Measurements from ENCODE around the gene RNF168.
"Not testable (repeated sequence)": the region's sequence is repeated elsewhere in the genome, so short reads cannot be mapped to it uniquely, and the experiment has no call there.

RNF168 gene

DNA sequence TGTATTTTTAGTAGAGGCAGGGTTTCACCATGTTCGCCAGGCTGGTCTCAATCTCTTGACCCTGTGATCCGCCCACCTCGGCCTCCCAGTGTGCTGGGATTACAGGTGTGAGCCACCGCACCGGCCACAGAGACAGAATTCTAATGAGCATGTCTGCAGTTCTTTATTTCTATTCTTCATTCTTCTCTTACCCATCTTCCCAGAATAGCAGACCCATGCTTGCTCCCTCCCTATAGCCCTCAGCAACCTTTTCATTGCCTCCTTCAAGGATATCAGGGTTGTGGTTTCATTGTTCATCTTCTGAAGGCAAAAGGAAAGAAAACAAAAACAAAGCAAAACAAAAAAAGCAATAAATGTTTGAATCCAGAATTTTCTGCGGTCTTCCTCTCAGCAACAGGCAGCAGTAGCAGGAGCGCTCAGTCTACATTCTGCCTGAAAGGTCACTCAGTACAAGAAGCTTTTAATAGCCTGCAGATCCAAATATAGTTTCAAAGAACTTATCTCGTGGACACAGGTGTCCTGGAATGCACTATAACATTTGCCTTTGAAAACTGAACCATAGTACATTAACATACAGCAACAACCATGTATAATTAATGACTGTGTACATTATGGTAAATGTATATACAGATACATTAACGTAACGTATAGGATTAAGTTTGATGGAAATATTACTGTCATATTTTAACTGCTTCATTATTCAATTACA is 11.5 kb upstream of the RNF168 start, which contains the start of gene SMCO1:
TSS of gene SMCO1 (minus strand) at position 434 of the 709 bp plus-strand sequence. CDS start at position 297, 137 bp downstream.
- FAIRE-seq: no peak

DNA sequence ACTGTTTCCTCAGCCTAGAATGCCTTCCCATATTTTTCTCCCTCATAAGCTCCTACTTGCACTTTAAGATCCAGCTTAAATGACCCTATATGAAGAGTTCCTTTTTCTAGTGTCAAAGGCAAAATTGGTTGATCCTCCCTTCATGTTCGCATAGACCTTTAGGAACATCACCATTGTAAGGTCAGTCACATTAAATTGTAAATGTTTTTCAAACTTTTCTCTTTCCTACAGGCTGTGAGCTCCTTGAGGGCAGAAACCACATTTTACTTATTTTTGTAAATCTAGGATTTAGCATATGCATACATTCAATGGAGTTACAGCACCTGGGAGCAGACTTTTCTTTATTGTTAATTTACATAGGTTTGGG is 10.8 kb upstream of the RNF168 start:
- FAIRE-seq: no peak

DNA sequence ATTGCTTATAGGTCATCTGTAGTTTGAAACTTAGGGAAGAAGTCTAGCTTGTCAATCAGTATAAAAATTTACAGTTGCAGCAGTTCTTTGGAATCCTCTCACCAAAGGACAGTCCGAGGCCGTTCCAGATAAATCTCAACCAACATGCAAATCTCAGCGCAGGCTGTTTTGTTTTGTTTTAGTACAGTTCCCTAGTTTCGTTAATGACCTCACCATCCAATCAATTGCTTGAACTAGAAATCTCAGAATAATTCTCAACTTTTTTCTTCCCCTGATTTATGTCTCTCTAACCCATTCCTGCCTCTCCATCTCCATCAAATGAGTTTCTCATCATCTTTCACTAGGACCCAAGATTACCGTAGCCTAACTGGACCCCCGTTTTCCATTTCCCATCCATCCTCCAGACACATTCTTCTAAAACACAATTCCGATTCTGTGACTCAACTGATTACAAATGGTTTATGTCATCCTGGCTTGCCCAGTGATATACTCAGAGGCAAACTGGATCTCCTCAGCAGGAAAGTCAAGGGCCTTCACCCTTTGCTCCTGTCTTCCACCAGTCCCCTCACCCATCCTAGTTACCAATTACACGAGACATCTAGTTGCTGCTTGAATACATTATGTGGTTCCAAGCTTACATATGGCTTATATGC is 10.3 kb upstream of the RNF168 start:
- no peak for FAIRE-seq

DNA sequence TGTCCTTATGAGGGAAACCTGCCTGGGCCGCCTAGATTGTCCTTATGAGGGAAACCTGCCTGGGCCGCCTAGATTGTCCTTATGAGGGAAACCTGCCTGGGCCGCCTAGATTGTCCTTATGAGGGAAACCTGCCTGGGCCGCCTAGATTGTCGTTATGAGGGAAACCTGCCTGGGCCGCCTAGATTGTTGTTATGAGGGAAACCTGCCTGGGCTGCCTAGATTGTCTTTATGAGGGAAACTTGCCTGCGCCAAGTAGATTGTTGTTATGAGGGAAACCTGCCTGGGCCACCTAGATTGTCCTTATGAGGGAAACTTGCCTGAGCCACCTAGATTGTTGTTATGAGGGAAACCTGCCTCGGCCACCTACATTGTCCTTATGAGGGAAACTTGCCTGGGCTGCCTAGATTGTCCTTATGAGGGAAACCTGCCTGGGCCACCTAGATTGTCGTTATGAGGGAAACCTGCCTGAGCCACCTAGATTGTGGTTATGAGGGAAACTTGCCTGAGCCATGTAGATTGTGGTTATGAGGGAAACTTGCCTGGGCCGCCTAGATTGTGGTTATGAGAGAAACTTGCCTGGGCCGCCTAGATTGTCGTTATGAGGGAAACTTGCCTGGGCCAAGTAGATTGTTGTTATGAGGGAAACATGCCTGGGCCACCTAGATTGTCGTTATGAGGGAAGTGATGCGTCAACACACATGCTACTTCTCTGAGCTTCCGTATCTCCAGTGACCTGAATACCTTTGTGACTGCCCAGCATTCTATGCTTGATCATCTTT is 8.3 kb upstream of the RNF168 start:
- not testable (repeated sequence) for FAIRE-seq

DNA sequence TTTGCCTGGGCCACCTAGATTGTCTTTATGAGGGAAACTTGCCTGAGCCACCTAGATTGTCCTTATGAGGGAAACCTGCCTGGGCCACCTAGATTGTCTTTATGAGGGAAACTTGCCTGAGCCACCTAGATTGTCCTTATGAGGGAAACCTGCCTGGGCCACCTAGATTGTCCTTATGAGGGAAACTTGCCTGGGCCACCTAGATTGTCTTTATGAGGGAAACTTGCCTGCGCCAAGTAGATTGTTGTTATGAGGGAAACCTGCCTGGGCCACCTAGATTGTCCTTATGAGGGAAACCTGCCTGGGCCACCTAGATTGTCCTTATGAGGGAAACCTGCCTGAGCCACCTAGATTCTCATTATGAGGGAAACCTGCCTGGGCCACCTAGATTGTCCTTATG is 7.5 kb upstream of the RNF168 start:
- not testable (repeated sequence) for FAIRE-seq

DNA sequence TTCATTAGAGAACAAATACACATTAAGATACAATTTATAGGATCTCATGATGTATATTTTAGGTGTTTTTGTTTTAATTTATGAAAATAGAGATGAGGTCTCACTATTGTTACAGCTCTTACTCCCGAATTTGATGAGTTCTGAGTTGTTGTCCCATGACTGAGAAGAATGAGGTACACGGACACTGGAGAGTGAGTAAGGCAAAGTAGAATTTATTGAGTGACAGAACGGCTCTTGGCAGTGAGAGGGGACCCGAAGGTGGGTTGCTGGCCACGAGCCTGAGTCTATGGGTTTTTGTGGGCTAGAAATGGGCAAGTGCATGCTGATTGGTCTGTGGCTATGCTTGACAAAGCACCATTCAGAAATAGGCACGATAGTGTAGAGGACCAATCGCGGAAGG is 3.1 kb upstream of the RNF168 start:
- FAIRE-seq: no peak

DNA sequence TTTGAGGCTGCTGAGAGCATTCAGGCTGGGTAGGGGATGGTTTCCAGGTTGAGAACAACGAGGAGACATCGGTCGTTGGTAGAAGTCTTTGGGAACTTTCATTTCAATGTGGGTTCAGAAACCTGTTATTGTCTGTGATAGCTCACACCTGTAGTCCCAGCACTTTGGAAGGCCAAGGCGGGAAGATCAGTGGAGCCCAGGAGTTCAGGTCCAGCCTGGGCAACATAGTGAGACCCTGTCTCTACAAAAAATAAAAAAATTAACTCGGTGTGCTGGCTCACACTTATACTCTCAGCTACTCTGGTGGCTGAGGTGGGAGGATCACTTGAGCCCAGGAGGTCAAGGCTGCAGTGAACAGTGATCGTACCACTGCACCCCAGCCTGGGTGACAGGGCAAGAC is 988 bp upstream of the RNF168 start:
- no peak for FAIRE-seq

DNA sequence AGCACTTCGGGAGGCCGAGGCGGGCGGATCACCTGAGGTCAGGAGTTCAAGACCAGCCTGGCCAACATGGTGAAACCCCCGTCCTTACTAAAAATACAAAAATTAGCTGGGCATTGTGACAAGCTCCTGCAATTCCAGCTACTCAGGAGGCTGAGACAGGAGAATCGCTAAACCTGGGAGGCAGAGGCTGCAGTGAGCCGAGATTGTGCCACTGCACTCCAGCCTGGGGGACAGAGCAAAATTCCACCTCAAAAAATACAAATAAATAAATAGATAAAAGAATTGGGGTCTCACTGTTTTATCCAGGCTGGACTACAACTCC is 470 bp upstream of the RNF168 start:
- FAIRE-seq: not testable (repeated sequence)

DNA sequence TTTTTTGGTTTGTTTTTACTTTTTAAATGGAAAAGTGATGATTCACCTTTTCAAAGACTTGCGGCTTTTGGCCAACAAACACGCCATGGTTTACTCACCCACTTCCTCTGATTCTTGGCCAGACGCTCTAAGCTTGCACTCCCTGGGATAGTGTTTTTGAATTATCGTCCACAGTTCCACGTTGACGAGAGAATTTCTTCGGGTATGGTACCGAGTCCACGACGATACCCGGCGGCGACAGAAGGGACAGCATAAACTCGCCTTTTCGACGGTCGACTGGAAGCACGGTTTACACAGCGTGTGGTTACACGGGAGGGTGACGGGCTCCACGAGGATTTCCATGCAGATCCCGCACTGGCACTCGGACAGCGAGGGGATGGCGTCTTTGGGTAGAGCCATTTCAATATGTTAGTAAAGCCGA is 783 bp downstream of the RNF168 start:
- no peak for FAIRE-seq

DNA sequence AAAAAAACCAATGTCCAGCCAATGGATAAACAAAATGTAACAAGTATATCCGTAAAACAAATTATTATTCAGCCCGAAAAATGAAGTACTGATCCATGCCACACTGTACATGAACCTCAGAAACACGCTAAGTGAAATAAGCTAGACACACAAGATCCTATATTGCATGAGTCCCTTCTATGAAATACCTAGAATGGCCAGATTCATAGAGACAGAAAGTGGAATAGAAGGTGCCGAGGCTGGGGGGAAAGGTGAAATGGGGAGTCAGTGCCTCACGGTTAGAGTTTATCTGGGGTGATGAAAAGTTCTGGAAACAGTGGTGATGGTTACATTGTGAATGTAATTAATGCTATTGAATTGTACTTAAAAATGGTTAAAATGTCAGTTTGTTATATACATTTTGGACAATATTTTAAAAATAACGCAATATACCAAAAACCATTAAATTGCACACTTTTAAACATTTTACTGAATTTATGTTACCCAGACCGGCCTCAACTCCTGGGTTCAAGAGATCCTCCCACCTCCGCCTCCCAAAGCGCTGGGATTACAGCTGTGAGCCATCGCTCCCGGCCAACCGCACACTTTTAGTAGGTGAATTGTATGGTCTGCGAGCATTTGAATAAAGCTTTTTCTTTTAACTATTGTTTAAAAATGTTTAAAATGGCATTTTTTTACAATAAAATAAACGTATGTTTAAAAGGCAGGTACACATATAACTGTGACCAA is 2.1 kb downstream of the RNF168 start:
- FAIRE-seq: no peak

DNA sequence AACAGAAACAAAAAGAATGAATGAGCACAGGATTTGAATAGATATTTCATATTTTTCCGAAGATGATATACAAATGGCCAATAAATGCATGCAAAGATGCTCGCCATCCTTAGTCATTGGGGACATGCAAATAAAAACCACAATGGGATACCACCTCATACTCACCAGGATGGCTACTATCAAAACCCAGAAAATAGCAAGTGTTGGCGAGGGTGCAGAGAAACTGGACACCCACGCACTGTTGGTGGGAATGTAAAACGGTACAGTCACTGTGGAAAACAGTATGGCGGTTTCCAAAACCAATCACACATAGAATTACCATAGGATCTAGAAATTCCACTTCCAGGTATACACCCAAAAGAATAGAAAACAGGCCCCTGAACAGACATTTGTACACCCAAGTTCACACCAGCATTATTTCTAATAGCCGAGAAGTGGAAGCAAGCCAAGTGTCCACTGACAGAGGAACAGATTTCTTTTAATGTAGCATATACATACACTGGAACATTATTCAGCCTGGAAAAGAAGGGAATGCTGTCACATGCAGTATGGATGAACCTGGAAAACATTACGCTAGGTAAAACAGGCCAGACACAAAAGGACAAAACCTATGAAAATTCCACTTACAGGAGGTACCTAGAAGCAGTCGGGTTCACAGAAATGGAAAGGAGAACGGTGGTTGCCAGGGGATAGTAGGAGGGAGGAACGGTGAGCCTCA is 3.6 kb downstream of the RNF168 start:
- no peak for FAIRE-seq

DNA sequence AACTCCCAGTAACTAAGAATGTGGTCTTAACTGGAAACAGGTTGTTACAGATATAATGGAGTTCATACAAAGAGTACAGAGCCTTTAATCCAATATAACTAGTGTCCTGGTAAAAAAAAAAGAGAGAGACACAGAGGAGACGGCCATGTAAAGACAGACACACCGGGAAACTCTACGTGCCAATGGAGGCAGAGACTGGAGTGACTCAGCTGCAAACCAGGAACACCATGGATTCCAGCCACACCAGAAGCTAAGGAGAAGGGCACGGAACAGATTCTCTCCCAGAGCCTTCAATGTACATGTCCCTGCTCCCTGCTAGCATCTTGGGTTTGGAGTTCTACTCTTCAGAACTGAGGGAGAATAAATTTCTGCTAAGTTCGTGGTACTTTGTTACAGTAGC is 4.5 kb downstream of the RNF168 start:
- FAIRE-seq: no peak

DNA sequence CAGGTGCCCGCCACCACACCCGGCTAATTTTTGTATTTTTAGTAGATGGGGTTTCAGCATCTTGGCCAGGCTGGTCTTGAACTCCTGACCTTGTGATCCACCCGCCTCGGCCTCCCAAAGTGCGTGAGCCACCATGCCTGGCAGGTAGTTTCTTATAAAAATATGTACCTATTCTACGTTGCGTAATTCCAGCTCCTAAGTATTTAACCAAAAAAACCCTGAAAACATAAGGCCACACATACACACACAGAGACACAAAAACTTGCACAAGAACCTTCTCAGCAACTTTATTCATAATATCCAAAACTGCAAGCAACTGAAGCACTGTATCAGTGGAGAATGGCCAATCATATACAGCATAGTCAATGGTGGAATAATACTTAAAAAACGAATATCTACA is 5.3 kb downstream of the RNF168 start:
- FAIRE-seq: no peak

DNA sequence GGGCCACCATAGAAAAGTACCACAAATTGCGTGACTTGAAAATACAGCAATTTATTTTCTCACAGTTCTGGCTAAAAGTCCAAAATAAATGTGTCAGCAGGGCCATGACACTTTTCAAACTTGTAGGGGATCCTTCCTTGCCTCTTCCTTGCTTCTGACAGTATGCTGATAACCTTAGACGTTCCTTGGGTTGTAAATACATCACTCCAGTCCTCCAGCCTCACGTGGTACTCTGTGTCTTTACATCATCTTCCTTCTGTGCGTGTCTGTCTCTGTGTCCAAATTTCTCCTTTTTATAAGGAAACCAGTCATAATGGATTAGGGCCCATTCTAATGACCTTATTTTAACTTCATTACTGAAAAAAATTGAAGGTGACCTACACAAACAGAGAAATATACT is 7.4 kb downstream of the RNF168 start:
- no peak for FAIRE-seq

DNA sequence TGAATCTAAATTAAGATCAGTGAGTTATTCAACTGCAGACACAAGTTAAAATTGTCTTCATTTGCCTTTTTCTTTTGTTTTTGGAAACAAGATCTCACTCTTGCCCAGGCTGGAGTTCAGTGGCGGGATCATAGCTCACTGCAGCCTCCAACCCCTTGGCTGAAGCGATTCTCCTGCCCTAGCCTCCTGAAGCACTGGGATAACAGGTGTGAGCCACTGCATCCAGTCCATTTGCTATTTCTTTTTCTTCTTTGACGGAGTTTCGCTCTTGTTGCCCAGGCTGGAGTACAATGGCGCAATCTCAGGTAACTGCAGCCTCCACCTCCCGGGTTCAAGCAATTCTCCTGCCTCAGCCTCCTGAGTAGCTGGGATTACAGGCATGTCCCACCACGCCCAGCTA is 10.3 kb downstream of the RNF168 start:
- no peak for FAIRE-seq

DNA sequence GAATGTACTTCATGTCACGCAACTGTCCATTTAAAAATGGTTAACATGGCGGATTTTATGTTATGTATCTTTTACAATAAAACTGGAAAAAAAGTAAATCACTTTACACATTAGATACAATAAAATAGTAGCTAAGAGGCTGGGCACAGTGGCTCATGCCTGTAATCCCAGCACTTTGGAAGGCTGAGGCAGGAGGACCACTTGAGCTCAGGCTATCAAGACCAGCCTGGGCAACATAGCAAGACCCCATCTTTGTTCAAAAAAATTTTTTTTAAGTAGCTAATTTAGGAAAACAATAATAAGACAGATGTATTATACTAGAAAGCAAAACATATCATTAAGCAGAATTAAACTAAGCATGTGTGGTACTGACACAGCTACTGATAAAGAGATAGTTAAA is 11.5 kb downstream of the RNF168 start:
- no peak for FAIRE-seq

DNA sequence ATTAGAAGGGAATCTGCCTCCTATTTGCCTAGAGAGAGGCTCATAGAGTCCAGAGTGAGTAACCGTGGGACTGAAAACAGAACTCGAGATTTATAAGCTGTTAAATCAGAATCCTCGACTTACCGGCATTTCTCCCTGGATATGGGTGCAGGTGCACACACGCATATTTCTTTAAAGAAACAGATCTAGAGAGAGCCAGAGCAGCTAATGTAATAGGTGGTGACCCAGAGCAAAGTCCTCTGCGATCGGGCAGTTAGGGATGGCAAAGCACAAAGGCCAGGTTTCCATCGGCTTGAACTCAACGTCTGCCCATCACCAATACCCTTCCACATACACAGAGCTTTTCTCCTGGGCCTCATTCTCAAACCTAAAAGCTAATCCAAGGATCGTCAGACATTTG is 13.8 kb downstream of the RNF168 start:
- no peak for FAIRE-seq

DNA sequence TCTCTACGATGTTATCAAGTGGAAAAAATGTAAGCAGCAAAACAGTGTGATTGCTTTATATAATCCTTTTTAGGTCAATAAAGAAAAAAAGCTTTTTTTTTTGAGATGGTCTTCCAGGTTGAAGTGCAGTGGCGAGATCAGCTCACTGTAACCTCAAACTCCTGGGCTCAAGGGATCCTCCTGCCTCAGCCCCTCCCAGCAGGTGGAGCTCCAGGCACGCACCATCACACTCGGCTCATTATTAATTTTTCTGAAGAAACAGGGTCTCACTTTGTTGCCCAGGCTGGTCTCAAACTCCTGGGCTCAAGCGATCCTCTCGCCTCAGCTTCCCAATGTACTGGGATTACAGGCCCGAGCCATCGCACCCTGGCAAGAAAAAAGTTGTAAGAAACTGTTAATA is 17.3 kb downstream of the RNF168 start:
- FAIRE-seq: no peak

DNA sequence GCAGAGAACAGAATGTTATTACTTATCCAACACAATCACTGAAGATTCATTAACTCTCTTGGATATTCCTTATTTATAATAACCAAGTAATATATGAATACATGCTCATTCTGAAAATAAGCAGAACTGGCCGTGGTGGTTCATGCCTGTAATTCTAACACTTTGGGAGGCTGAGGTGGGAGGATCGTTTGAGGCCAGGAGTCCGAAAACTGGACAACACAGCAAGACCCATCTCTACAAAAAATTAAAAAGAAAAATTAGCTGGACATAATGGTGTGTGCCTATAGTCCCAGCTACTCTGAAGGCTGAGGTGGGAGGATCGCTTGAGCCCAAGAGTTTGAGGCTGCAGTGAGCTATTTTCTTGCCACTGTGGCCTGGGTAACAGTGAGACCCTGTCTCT is 25.9 kb downstream of the RNF168 start:
- no peak for FAIRE-seq

DNA sequence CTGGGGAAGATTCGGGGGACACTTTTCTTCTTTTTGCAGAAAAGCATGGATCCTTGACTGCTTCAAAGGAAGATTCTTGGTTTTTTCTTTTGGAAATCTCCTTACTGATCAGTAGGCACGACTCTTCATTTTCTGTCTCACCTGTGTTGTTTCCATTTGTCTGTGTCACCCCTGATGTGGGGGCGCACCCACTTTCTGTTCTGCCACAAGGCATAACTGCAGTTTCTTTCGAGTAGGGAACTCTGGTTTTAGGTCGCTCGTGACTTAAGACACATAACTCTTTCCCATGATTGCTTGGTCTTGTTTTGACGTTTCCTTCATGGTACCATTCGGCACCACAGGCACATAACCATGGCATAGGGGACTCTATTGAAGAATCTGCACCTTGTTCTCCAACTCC is 31.3 kb downstream of the RNF168 start:
- no peak for FAIRE-seq

DNA sequence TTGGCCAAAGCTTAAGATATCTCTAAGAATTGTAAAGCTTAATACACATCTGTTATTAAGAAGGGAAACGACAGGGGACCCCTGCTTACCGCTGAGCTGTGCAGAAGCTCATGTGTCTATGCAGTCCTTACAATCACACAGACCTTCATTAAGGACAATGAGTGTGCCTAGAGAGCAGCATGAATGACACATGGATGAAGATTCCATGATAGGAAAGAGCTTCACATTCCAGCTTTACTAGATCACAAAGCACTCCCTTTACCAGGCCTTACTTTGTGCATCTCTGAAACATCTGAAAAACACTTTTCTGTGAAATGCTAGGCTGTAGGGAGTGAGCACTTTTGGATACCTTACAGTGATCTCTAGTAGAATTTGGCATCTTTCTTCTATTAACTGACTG is 32.0 kb downstream of the RNF168 start:
- no peak for FAIRE-seq

DNA sequence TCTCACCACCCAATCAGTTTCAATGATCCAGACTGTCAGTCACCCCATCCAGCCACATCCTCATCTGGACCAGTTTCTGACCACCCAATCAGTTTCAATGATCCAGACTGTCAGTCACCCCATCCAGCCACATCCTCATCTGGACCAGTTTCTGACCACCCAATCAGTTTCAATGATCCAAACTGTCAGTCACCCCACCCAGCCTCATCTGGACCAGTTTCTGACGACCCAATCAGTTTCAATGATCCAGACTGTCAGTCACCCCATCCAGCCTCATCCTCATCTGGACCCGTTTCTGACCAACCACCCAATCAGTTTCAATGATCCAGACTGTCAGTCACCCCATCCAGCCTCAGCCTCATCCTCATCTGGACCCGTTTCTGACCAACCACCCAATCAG is 33.4 kb downstream of the RNF168 start:
- not testable (repeated sequence) for FAIRE-seq

DNA sequence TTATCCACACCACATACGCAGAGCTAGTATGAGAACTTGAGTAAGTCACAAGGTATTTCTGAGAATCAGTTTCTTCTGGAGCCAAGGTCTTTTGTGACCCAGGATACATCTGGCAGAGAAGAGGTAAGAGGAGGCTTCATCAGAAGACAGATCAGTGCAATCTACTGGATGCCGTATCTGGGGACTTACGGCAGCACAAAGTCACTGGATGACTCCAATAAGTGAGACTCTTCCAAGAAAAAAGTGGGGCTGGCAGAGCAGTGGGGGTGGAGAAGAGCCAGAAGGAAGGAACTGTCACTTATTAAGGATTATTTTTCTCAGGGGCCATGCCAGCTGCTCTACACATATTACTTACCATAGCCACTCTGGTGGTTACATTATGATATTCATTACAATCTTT is 39.8 kb downstream of the RNF168 start:
- no peak for FAIRE-seq

Data from endometrium (tissue), 2 donors.